ACHN (cell line): Measurements from ENCODE around the gene ATXN7.

Experiments
- DNase-seq: peaks from one replicate; pipeline ENCODE4 v3.0.0-alpha.2; 2015
- in situ Hi-C: cut with HindIII; loops from 2 replicates; pipeline ENCODE4 v1.10.0; 2017; ENCODE audit warnings: low sequenced_read_pairs, low pct_ligation_motif_present, low pct_unique_long_range_greater_than_20kb

Gene ATXN7

DNA sequence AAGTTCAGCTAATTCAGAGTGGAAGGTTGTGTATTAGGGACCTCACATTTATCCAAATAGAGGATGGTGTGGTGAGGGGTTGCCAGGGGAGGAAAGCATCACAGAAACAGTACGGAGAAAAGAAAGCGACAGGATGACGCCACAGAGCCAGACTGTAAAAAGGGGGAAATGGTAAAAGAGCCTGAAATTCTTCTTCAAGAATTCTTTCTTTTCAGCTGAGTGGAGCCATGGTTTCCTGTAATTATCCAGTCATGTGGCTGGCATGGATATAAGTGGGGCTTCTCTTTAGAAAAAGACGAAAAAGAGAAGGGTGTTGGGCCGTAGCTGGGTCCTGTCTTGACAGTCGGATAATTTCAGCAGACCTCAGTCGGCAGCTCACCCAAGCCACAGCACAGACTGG lies 184.1 kb downstream of the ATXN7 start:
- in situ Hi-C loops, result loop anchor here (25.0 kb wide), 1 partner anchor 415 kb away; no protein-coding TSS in a partner anchor

DNA sequence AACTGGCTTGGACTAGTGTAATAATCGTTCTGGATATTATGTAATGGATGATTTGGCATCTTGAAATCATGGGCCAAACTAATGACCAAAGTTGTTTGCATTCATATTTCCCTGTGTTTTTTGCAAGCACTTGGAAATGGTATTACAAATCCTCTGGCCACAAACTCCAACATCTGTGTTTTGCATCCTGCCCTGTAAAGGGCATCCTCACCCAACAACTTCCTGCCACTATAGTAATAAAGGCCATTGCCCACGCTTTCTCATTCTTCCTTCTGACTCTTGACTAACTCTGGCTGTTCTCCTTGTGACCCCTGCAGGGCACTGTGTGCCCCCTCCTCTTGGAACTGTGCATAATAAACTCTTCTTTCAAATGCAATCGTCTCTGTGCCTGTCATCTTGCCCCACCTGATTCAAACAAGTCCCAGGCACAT lies 185.0 kb downstream of the ATXN7 start:
- no peak for DNase-seq
- in situ Hi-C loops, result loop anchor here (25.0 kb wide), 1 partner anchor 414 kb away; no protein-coding TSS in a partner anchor

More for the DNA sequence above, 184.1 kb downstream of the ATXN7 start:
- DNase-seq, result no peak

DNA sequence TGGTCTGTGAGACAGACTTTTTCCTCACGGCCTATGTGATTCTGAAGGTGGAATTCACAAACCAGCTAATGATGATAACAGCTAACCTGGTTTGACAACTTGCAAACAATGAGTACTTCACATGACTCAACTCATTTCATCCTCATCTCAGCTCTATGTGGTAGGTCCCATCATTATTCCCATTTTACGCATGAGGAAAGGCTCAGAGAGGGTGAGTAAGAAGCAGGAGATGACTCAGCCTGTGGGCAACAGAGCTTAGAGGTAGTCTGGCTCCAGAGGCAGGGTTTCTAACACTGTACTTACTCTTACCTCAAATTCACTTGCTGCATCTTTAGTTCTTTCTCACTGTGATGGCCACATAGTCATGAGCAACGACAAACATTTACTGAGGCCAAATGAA lies 185.5 kb downstream of the ATXN7 start:
- in situ Hi-C loops, result loop anchor here (25.0 kb wide), 1 partner anchor 413 kb away; no protein-coding TSS in a partner anchor
- DNase-seq, result peak; percentile 14

DNA sequence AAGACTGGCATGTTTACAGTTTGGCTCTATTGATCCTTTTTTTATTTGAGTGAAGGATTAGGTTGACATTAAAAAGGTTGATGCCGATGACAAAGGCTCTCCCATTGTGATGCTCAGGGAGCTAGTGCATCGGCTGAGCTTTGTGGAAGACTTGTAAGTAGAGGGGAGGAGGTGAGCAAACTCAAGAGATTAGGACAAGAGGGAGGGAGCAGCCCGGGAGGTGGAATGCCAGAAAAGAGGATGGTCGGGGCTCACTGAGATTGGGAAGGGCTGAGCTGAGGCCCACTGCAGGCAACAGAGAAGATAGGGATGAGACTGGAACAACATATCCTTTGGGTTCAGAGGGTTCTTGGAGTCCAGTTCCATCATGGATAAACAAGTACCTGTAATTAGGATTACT lies 186.2 kb downstream of the ATXN7 start:
- in situ Hi-C loops, result loop anchor here (25.0 kb wide), 1 partner anchor 412 kb away; no protein-coding TSS in a partner anchor
- no peak for DNase-seq
